B cell (primary cell): Measurements from ENCODE around the gene ANGEL2. TPM values are rescaled to one million over a fixed set of nuclear protein-coding genes. Genes with fewer than 3 reads are reported as not detected.

Experiments used
- ATAC-seq: fragments of 200-7000 bp; cut with Tn5 transposase; one replicate; pipeline ENCODE4 v1.10.0; 2021; ENCODE audit warnings: low read depth, mild to moderate bottlenecking, moderate number of reproducible peaks, moderate library complexity
- CTCF ChIA-PET: fragments of 350-600 bp; sonication (Branson Sonifier 250); formaldehyde crosslinking; loops from one replicate; lab custom pipeline; 2021; ENCODE audit warnings: antibody characterized with exemption, inconsistent platforms; lab: Charles Lee
- POLR2A ChIA-PET: fragments of 350-600 bp; sonication (Branson Sonifier 250); formaldehyde crosslinking; loops from one replicate; lab custom pipeline; 2021; ENCODE audit warnings: antibody characterized with exemption; lab: Charles Lee
- DNase-seq: peaks from one replicate; pipeline ENCODE4 v3.0.0; 2013
- H2AFZ ChIP-seq: 2 replicates; pipeline ENCODE4 v1.6.1; 2012; ENCODE audit warnings: mild to moderate bottlenecking, low read depth, low read length; ENCODE audit not compliant: insufficient read depth, poor library complexity, severe bottlenecking
- H3K27ac ChIP-seq, 2 donors: 1 replicate in 1 of 2; 2 replicates in 1 of 2; pipeline ENCODE4 v1.5.1; 2012 to 2013; ENCODE audit warnings: low read length in 2 of 2, mild to moderate bottlenecking in 2 of 2, moderate library complexity in 1 of 2
- H3K27me3 ChIP-seq, 4 experiments: fragments of 200-600 bp in 1 of 4; sonication (generic) in 1 of 4; replicated peaks in 1 of 4; 1 replicate in 2 of 4; 2 replicates in 2 of 4; pipeline versions ENCODE4 v1.6.1 to v1.7.0; 2013 to 2016; ENCODE audit warnings: low read length in 3 of 4, mild to moderate bottlenecking in 2 of 4, mixed read lengths in 1 of 4, moderate library complexity in 1 of 4; ENCODE audit not compliant: insufficient read depth in 4 of 4, control insufficient read depth in 3 of 4; ENCODE audit errors: control extremely low read depth in 1 of 4
- H3K36me3 ChIP-seq, 2 experiments: replicated peaks in 1 of 2; 1 replicate in 1 of 2; 2 replicates in 1 of 2; pipeline versions ENCODE4 v1.6.1 to v1.7.1; 2013; ENCODE audit warnings: low read length in 1 of 2; ENCODE audit not compliant: insufficient read depth in 2 of 2, control insufficient read depth in 1 of 2; ENCODE audit errors: control extremely low read depth in 1 of 2, extremely low read depth in 1 of 2
- H3K4me1 ChIP-seq, 2 donors: fragments of 200-600 bp in 1 of 2; sonication (generic) in 1 of 2; 1 replicate in 1 of 2; 2 replicates in 1 of 2; pipeline versions ENCODE4 v1.5.1 to v1.6.1; 2013 to 2017; ENCODE audit warnings: low read length in 2 of 2; ENCODE audit not compliant: control insufficient read depth in 2 of 2, insufficient read depth in 2 of 2
- H3K4me2 ChIP-seq: replicated peaks from 2 replicates; pipeline ENCODE3; 2012; ENCODE audit warnings: mild to moderate bottlenecking, low read depth, low read length; ENCODE audit not compliant: poor library complexity, severe bottlenecking
- H3K4me3 ChIP-seq, 5 experiments: fragments of 200-600 bp in 1 of 5; sonication (generic) in 1 of 5; 1 replicate in 3 of 5; 2 replicates in 2 of 5; pipeline versions ENCODE4 v1.5.1 to v1.7.0; 2011 to 2016; ENCODE audit warnings: low read length in 4 of 5, mild to moderate bottlenecking in 4 of 5, low read depth in 2 of 5, control low read depth in 1 of 5, moderate library complexity in 1 of 5; ENCODE audit not compliant: insufficient read depth in 1 of 5; ENCODE audit errors: control extremely low read depth in 1 of 5, extremely low read depth in 1 of 5
- H3K79me2 ChIP-seq: fragments of 200-600 bp; sonication (generic); one replicate; pipeline ENCODE4 v1.6.0; 2016; ENCODE audit warnings: low read length; ENCODE audit not compliant: control insufficient read depth, insufficient read depth
- H3K9ac ChIP-seq: fragments of 200-600 bp; sonication (generic); 2 replicates; pipeline ENCODE4 v1.6.1; 2017; ENCODE audit warnings: mild to moderate bottlenecking, low read length, moderate library complexity
- H3K9me3 ChIP-seq, 3 donors: one replicate each; pipeline versions ENCODE4 v1.6.1 to v1.7.1; 2013; ENCODE audit warnings: low read length in 2 of 3; ENCODE audit not compliant: control insufficient read depth in 2 of 3, insufficient read depth in 1 of 3; ENCODE audit errors: control extremely low read depth in 1 of 3
- H4K20me1 ChIP-seq: 2 replicates; pipeline ENCODE4 v1.6.0; 2012; ENCODE audit warnings: mild to moderate bottlenecking, low read length; ENCODE audit not compliant: insufficient read depth, control insufficient read depth, poor library complexity, severe bottlenecking
- H3K27ac Mint-ChIP-seq: one replicate; pipeline ENCODE4 v1.8.0; 2021; ENCODE audit warnings: mixed read lengths
- H3K27me3 Mint-ChIP-seq: one replicate; pipeline ENCODE4 v1.8.0; 2021; ENCODE audit warnings: mixed read lengths
- H3K4me1 Mint-ChIP-seq: one replicate; pipeline ENCODE4 v1.8.0; 2021; ENCODE audit warnings: mixed read lengths
- H3K4me3 Mint-ChIP-seq: one replicate; pipeline ENCODE4 v1.8.0; 2021; ENCODE audit warnings: mixed read lengths
- H3K9me3 Mint-ChIP-seq: one replicate; pipeline ENCODE4 v1.8.0; 2022; ENCODE audit warnings: mixed read lengths; ENCODE audit not compliant: insufficient read depth
- EZH2 ChIP-seq: IDR thresholded peaks from 2 replicates; pipeline ENCODE4 v1.6.1; 2012; ENCODE audit warnings: borderline replicate concordance, low read depth, mild to moderate bottlenecking, moderate library complexity, low read length; ENCODE audit not compliant: insufficient read depth, poor library complexity, severe bottlenecking
- WGBS: methylation state at CpG from one replicate; pipeline ENCODE4 v1.1.5; 2013; ENCODE audit warnings: missing lambda C conversion rate; ENCODE audit not compliant: insufficient coverage; 5-methylcytosine and 5-hydroxymethylcytosine counted together
- intact Hi-C: fragments of 100-400 bp; cut with micrococcal nuclease; formaldehyde crosslinking; loops from one replicate; pipeline ENCODE4 v1.10.0; 2022
- polyA plus RNA-seq: library from polyadenylated mRNA; depleted of rRNA; stranded (reverse); fragments of >200 nt; gene quantifications from 2 replicates; pipeline ENCODE4 v1.2.3, GENCODE V29; 2012
- total RNA-seq, 2 donors: library from RNA; stranded (reverse); fragments of 120-200 nt in 1 of 2; gene quantifications; 1 replicate in 1 of 2; 2 replicates in 1 of 2; pipeline versions ENCODE4 v1.2.3 to v1.2.4, GENCODE V29; 2013 to 2022
- TF ChIP-seq, protein P1 (sequence below): fragments of 200-600 bp; IDR thresholded peaks from one replicate; pipeline ENCODE4 v1.8.0; 2022; ENCODE audit warnings: antibody characterized with exemption, mild to moderate bottlenecking

The ANGEL2 gene
- total and polyA plus RNA-seq, 2 donors (not counting 1 experiment from before 2014, with no cell fraction given), result 25.2 to 94.2 TPM

DNA sequence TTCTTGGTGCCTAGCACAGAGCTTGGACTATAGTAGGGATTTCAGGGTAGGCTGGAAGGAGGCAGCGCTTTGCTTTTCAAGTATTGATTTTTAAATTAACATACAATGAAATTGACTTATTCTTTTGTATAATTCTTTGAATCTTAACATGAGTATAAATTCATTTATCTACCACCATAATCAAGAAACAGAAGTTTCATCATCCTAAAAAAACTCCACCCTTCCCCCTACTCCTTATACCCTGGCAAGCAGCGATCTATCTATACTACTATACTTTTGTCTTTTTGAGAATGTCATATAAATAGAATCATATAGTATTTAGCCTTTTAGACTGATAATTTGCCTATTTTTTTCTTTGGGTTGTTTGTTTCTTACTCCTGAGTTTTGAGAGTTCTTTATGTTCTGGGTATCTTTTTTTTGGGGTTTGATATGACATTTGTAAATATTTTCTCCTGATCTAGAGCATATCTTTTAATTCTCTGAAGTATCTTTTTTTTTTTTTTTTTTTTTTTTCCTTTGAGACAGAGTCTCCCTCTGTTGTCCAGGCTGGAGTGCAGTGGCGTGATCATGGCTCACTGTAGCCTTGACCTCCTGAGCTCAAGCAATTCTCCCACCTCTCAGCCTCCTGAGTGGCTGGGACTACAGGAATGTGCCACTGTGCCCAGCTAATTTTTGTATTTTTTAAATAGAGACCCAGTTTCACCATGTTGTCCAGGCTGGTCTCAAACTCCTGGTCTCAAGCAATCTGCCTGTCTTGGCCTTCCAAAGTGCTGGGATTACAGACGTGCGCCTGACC lies 41.8 kb upstream of the ANGEL2 start:
- intact Hi-C loops, result no loop called here
- no peaks in the 10 kb centered on the region for H3K9me3 ChIP-seq
- H3K79me2 ChIP-seq, result peaks cover 68% of the 10 kb centered on the region
- no peak overlapping the region for H3K9ac ChIP-seq
- no peaks in the 10 kb centered on the region for H4K20me1 ChIP-seq
- H3K4me3 ChIP-seq, result no peak overlapping the region
- DNase-seq (no peak), ATAC-seq (no peak)
- no peak for TF ChIP-seq EZH2
- TF ChIP-seq, protein P1, sequence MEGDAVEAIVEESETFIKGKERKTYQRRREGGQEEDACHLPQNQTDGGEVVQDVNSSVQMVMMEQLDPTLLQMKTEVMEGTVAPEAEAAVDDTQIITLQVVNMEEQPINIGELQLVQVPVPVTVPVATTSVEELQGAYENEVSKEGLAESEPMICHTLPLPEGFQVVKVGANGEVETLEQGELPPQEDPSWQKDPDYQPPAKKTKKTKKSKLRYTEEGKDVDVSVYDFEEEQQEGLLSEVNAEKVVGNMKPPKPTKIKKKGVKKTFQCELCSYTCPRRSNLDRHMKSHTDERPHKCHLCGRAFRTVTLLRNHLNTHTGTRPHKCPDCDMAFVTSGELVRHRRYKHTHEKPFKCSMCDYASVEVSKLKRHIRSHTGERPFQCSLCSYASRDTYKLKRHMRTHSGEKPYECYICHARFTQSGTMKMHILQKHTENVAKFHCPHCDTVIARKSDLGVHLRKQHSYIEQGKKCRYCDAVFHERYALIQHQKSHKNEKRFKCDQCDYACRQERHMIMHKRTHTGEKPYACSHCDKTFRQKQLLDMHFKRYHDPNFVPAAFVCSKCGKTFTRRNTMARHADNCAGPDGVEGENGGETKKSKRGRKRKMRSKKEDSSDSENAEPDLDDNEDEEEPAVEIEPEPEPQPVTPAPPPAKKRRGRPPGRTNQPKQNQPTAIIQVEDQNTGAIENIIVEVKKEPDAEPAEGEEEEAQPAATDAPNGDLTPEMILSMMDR, result no peak
- Mint-ChIP-seq H3K27ac (no peak overlapping the region), H3K4me1 (peaks cover 4% of the 10 kb centered on the region), H3K9me3 (no peaks in the 10 kb centered on the region), H3K27me3 (no peaks in the 10 kb centered on the region), H3K4me3 (no peak overlapping the region)
- CTCF ChIA-PET, result no interaction called here
- POLR2A ChIA-PET, result no interaction called here
- no CpG with 5 or more reads among the region's 5 CpGs for WGBS
- no peaks in the 10 kb centered on the region for H3K27me3 ChIP-seq
- no peaks in the 10 kb centered on the region for H3K4me1 ChIP-seq
- no peaks in the 10 kb centered on the region for H3K36me3 ChIP-seq
- no peak overlapping the region for H3K27ac ChIP-seq
- no peak overlapping the region for H3K4me2 ChIP-seq
- no peak overlapping the region for H2AFZ ChIP-seq

DNA sequence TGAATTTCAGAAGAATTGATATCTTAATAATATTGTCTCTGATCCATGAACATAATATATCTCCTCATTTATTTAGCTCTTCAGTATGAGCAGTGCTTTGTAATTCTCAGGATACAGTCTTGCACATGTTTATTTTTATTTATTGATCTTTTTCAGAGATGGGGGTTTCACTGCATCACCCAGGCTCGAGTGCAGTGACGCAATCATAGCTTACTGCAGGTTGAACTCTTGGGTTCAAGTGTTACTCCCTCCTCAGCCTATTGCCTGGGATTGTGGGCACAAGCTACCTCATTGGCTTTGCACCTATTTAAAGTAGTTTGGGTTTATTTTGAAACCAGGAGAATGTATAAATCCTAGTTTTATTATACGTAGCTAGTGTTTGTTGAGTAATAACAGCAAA lies 40.1 kb upstream of the ANGEL2 start:
- Mint-ChIP-seq H3K27me3 (no peaks in the 10 kb centered on the region), H3K4me1 (peaks cover 14% of the 10 kb centered on the region), H3K9me3 (no peaks in the 10 kb centered on the region), H3K27ac (no peak overlapping the region), H3K4me3 (no peak overlapping the region)
- H3K4me3 ChIP-seq, result no peak overlapping the region
- H2AFZ ChIP-seq, result no peak overlapping the region
- DNase-seq (no peak), ATAC-seq (no peak)
- peaks cover 7% of the 10 kb centered on the region in 2 donors for H3K4me1 ChIP-seq
- H4K20me1 ChIP-seq, result no peaks in the 10 kb centered on the region
- H3K27me3 ChIP-seq, result no peaks in the 10 kb centered on the region
- H3K9me3 ChIP-seq, result peaks cover 0 to 3% (median 0%) of the 10 kb centered on the region in 3 donors
- no peak overlapping the region for H3K27ac ChIP-seq
- WGBS, result 100% methylated on average over 2 of the region's 3 CpGs
- no peaks in the 10 kb centered on the region for H3K36me3 ChIP-seq
- no peak overlapping the region for H3K9ac ChIP-seq
- no peak overlapping the region for H3K4me2 ChIP-seq
- ChIA-PET POLR2A (no interaction called here), CTCF (no interaction called here)
- no peak for TF ChIP-seq EZH2
- TF ChIP-seq, protein P1, result no peak
- intact Hi-C loops, result no loop called here
- H3K79me2 ChIP-seq, result peaks cover 71% of the 10 kb centered on the region
